Testis (tissue), 2 donors: Measurements from ENCODE around the gene RAPSN.

Experiments
- POLR2A ChIP-seq: fragments of 450-650 bp; IDR thresholded peaks from one replicate; pipeline ENCODE4 v1.6.1; 2017; ENCODE audit warnings: antibody characterized with exemption, mild to moderate bottlenecking, moderate library complexity
- TF ChIP-seq, protein P1 (sequence below), 3 experiments: fragments of 450-650 bp in 2 of 3; fragments of 200-600 bp in 1 of 3; sonication (generic) in 1 of 3; IDR thresholded peaks; one replicate each; pipeline ENCODE4 v1.5.1; 2016 to 2019; ENCODE audit warnings: antibody characterized with exemption in 3 of 3, mild to moderate bottlenecking in 2 of 3, moderate library complexity in 1 of 3

DNA sequence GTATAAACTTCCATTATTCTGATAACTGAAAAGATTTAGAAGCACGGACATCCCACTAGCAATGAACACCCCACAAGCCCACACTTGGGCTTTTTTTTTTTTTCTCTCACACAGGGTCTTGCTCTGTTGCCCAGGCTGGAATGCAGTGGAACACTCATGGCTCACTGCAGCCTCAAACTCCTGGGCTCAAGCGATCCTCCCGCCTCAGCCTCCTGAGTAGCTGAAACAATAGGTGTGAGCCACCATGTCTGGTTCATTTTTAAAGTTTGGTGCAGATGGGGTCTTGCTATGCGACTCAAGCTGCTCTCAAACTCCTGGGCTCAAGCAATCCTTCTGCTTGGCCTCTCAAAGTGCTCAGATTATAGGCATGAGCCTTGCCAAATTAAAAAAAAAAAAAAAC, 3.1 kb downstream of the RAPSN start:
- TF ChIP-seq, protein P1, sequence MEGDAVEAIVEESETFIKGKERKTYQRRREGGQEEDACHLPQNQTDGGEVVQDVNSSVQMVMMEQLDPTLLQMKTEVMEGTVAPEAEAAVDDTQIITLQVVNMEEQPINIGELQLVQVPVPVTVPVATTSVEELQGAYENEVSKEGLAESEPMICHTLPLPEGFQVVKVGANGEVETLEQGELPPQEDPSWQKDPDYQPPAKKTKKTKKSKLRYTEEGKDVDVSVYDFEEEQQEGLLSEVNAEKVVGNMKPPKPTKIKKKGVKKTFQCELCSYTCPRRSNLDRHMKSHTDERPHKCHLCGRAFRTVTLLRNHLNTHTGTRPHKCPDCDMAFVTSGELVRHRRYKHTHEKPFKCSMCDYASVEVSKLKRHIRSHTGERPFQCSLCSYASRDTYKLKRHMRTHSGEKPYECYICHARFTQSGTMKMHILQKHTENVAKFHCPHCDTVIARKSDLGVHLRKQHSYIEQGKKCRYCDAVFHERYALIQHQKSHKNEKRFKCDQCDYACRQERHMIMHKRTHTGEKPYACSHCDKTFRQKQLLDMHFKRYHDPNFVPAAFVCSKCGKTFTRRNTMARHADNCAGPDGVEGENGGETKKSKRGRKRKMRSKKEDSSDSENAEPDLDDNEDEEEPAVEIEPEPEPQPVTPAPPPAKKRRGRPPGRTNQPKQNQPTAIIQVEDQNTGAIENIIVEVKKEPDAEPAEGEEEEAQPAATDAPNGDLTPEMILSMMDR (IDR thresholded peaks at IDR 0.05) = no peak
- no peak for TF ChIP-seq POLR2A
